Right lung (tissue), 10 donors: ENCODE data around the gene ZNF225. TPM values are rescaled to one million over a fixed set of nuclear protein-coding genes. Genes with fewer than 3 reads are reported as not detected.
A peak's percentile ranks its signal among the peaks of the same experiment; 100 is the strongest.
"Not testable (repeated sequence)": the region's sequence is repeated elsewhere in the genome, so short reads cannot be mapped to it uniquely, and the experiment has no call there.

Source experiments
- DNase-seq, 2 donors: peaks; one replicate each; pipeline ENCODE4 v3.0.0-alpha.2; 2013
- long read RNA-seq, 8 donors: transcript quantifications; one replicate each; lab custom pipeline, GENCODE V29; 2026
- polyA plus RNA-seq, 5 donors: library from polyadenylated mRNA; unstranded; fragments of 120-200 nt; gene quantifications; one replicate each; pipeline versions ENCODE4 v1.2.1 to v1.2.3, GENCODE V29; 2013; ENCODE audit warnings: inconsistent platforms in 1 of 5, low replicate concordance in 1 of 5; ENCODE audit not compliant: insufficient read length in 5 of 5, insufficient read depth in 1 of 5

ZNF225 gene
- 10 to 100 TPM in 4 of 5 donors, 1 to 10 TPM in 1; 7.1 to 14.7 (median 12.4) TPM for polyA plus RNA-seq
- long read RNA-seq, donor 1, full-length matches to known transcripts = 2 of 2 reads
- long read RNA-seq, donor 1, partial matches to known transcripts = 0 of 2 reads
- long read RNA-seq, donor 1, other reads (novel, unspliced or antisense) = 0 of 2 reads
- long read RNA-seq, donor 2, full-length matches to known transcripts = 1 of 1 reads
- long read RNA-seq, donor 2, partial matches to known transcripts = 0 of 1 reads
- long read RNA-seq, donor 2, other reads (novel, unspliced or antisense) = 0 of 1 reads
- long read RNA-seq, donor 3, partial matches to known transcripts = 0 of 1 reads
- long read RNA-seq, donor 3, other reads (novel, unspliced or antisense) = 0 of 1 reads
- long read RNA-seq, donor 4 = 0 reads
- long read RNA-seq, donor 5, full-length matches to known transcripts = 4 of 4 reads
- long read RNA-seq, donor 5, partial matches to known transcripts = 0 of 4 reads
- long read RNA-seq, donor 5, other reads (novel, unspliced or antisense) = 0 of 4 reads
- long read RNA-seq, donor 6, full-length matches to known transcripts = 2 of 2 reads
- long read RNA-seq, donor 6, partial matches to known transcripts = 0 of 2 reads
- long read RNA-seq, donor 6, other reads (novel, unspliced or antisense) = 0 of 2 reads
- long read RNA-seq, donor 7, full-length matches to known transcripts = 1 of 1 reads
- long read RNA-seq, donor 7, partial matches to known transcripts = 0 of 1 reads
- long read RNA-seq, donor 7, other reads (novel, unspliced or antisense) = 0 of 1 reads
- long read RNA-seq, donor 8, partial matches to known transcripts = 0 of 1 reads
- long read RNA-seq, donor 8, other reads (novel, unspliced or antisense) = 0 of 1 reads

DNA sequence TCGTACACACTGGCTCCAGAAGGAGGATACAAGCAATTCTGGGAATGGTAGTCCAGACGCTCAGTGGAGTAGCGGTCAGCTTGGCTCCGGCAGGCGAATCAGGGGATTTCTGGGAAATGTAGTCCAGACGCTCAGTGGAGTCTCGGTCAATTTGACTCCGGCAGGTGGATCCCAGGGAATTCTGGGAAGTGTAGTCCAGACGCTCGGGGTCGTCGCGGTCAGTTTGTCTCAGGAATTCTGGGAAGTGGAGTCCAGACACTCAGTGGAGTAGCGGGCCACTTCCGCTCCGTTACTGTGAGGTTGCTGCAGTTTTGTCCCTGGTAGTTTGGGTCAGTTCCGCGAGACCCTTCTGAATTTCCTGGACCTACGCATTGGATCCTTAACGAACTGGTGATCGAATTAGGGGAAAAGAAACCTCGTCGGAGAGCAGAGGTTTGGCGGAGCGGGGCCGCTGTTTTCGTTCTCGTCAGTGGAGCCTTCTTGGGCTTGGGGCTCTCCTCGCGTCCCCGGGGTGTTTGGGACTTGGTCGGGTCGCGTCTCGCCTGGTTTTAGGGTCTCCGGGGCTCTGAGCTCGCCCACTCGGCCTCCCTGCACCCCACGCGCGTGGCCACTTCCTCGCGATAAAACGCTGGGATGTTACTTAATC lies at the start of gene ZNF225:
Gene ZNF225 (plus strand): TSS at position 262 of the 646 bp plus-strand sequence. CDS start 2,429 bp downstream, outside the sequence.
- DNase-seq = peak; percentile 97

DNA sequence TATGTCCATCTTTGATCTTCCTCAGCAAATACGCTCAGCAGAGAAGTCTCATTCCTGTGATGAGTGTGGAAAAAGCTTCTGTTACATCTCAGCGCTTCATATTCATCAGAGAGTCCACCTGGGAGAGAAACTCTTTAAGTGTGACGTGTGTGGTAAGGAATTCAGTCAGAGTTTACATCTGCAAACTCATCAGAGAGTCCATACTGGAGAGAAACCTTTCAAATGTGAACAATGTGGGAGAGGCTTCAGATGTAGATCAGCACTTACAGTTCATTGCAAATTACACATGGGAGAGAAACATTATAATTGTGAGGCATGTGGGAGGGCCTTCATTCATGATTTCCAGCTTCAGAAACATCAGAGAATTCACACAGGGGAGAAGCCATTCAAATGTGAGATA lies 46.9 kb upstream of the ZNF225 start:
- no peak for DNase-seq

DNA sequence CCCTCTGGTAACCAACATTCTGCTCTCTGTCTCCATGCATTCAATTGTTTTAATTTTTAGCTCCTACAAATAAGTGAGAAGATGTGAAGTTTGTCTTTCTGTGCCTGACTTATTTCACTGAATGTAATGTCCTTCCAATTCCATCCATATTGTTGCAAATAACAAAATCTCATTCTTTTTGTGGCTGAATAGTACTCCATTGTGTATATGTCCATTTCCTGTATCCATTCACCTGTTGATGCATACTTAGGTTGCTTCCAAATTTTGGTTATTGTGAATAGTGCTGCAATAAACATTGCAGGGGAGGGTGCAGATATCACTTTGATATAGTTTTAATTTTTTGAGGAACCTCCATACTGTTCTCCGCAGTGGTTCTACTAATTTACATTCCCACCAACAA lies 43.8 kb upstream of the ZNF225 start:
- no peak for DNase-seq

DNA sequence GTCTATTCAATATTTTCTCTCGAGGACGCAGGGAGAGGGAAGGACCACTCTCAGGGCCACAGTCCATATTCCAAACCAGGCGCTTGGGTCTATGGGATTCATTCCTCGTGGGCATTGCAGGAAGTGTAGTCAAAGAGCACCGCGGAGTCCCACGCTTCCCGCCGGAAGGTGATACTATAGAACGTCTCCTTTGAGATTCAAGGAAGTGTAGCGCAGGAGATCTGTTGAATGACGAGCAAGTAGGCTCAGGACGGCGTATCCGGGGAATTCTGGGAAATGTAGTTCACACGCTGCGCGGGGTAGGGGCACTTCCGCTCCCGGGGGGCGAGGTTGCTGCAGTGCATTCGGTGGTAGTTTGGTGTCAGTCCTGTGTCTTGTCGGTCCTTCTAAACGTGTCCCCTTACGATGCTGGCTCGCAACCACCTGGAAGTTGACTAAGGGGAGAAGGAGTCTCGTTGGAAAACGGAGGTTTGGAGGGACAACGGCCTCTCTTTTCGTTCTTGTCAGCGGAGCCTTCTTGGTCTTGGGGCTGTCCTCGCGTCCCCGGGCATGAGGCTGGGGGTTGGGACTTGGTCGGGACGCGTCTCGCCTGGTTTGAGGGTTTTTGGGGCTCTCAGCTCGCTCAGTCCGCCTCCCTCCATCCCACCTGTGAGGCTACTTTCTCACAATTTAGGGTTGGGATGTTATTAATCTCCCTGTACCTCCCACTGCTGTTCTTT lies 41.2 kb upstream of the ZNF225 start, which contains the start of gene ZNF284:
Gene ZNF284 (plus strand): TSS at position 336 of the 719 bp plus-strand sequence. CDS start 4,231 bp downstream, outside the sequence.
- peak; percentile 91 for DNase-seq

DNA sequence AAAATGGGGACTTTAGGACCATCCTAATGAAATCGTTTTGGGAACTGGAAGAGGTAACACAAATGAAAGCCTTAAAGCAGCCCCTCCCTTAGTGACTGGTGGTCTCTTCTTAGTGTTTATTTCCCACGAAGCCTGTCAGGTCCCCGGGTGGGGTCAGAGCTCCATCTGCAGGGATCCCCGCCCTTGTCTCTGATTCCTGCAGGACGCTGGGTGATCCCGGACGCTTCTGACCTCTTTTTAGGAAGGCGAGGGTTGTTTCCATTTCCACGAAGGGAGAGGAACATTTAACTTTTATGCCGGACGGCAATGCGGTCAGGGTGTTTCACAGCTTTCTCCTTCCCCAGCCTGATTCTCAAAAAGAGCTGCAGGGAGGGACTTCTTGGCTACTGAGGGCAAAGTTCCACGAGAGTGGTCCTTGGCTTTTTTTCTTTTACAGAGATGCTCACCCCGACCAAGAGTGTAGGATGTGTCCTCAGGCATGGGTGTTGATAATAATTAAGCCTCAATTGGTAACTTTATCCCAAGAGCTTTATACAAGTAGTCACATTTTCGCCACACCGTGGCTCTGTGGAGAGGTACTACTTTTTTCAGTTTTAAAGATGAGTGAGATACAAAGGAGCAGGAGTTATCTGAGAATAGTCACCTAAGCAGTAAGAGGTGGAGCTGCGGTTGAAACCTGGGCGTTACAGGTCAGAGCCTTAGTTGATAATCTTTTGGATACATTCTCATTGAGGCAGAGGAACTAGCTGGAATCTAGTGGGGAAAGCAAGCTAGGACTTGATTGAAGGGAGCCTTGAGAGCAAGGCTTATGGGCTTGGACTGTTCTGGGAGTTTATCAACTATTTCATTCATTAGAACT lies 40.4 kb upstream of the ZNF225 start:
- no peak for DNase-seq

DNA sequence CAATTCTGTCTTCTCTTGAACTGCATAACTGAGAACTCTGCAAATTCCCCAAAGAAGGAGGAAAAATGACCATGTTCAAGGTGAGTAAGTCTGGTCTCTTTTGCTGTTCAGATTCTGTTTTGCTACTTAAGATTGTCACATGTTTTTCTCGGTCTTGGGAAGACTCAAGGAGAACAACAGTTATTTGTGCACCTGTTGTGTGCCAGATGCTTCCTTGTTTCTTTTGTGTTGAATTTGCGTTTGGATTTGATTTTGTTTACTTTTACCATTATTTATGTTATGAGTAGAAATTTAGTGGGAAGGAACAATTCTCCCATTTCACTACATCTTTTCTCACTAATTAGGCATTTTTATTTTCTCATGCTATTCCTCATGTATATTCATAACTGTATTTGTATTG lies 36.9 kb upstream of the ZNF225 start:
- no peak for DNase-seq

DNA sequence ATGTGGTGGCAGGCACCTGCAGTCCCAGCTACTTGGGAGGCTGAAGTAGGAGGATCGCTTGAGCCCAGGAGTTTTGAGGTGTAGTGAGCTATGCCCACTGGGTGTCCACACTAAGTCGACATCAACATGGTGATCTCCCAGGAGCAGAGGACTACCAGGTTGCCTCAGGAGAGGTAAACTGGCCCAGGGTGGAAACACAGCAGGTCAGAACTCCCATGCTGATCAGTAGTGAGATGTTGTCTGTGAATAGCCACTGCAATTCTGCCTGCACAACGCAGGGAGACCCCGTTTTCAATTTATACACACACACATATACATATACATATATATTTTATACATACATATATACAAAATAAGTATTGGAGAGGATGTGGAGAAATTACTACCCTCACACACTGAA lies 21.1 kb upstream of the ZNF225 start:
- no peak for DNase-seq

DNA sequence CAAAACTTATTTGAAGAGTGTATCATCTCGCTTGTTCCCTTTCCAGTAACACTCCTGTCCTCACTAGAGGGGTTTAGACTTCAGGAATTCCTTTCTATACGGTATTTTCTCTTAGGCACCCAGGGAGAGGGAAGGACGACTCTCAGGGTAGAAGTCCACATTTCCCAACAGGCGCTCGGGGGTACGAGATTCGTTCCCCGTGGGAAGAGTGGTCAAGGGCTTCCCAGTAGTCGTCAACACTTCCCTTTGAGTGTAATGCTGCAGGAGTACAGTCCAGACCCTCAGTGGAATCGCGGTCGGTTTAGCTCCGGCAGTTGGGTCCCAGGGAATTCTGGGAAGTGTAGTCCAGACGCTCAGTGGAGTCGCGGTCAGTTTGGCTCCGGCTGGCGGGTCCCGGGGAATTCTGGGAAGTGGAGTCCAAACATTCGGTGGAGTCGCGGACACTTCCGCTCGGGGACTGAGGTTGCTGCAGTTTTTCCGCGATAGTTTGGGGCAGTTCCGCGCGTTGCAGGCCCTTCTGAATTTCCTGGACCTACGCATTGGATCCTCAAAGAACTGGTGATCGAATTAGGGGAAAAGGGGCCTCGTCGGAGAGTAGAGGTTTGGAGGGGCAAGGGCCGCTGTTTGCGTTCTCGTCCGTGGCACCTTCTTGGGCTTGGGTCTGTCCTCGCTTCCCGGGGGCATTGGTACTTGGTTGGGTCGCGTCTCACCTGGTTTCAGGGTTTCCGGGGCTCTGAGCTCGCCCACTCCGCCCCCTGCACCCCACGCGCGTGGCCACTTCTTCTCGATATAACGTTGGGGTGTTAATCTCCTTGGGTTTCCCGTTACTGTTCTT lies 19.1 kb upstream of the ZNF225 start, which contains the start of gene ZNF224:
Gene ZNF224 (plus strand): TSS at position 431 of the 835 bp plus-strand sequence. CDS start 3,513 bp downstream, outside the sequence.
- DNase-seq = peak; percentile 90 to 91

DNA sequence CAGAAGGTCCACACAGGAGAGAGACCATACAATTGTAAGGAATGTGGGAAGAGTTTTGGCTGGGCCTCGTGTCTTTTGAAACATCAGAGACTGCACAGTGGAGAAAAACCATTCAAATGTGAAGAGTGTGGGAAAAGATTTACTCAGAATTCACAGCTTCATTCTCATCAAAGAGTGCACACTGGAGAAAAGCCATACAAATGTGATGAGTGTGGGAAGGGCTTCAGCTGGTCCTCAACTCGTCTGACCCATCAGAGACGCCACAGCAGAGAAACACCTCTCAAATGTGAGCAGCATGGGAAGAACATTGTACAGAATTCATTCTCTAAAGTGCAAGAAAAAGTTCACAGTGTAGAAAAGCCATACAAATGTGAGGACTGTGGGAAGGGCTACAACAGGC lies 5.4 kb upstream of the ZNF225 start:
- DNase-seq = no peak

DNA sequence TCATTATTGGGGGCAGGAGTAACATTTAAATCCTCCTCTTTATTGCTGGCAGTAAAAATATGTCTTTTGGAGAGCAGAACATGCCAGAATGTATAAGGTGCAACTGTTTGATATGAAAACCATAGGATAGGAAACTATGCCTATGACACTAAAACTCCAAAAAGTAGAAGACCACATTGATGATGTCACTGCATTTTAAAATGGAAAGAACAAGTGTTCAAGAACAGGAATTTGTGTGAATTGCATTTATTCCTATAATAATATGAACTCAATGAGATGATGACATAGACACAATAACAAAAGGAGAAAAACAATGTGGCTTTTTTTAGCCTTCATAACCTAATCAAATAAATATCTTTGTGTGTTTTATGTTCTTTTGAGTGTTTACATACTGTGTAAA lies 3.7 kb upstream of the ZNF225 start:
- DNase-seq = no peak

DNA sequence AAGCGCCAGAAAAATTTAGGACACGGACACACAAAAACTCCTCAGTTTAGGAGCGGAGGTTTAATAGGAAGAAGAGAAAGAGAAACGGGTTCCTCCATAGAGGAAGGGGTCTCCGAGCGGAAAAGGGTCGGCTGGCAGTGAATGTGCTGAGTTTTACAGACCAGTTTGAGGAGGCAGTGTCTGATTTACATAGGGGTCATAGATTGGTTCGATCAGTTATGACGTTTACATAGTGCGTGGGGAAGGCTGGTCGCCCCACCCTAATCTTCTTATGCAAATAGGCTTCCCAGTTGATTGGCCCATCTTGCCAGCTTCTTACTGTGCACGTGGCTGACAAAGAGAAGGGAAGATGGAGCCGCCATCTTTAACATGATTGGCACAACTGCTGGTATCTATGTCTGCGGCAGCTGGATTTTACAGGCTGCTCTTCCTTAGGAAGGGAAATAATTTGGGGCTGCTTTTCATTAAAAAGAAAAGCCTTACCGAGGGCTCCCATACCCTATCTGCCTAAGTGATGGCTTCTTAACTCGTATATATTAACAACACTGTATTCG lies 1.2 kb upstream of the ZNF225 start:
- peak in 1 of 2 donors; percentile 23 for DNase-seq

DNA sequence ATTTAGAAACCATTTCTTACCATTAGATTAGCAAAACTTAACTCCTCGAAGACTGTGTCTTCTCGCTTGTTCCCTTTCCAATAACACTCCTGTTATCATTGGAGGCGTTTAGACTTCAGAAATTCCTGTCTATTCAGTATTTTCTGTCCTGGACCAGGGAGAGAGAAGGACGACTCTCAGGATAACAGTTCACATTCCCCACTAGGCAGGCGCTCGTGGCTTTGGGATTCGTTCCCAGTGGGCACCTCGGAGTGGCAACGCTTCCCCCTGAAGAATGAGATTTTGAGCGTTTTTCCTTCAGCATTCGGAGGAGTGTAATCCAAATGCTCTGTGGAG lies 429 bp upstream of the ZNF225 start:
- DNase-seq = no peak

DNA sequence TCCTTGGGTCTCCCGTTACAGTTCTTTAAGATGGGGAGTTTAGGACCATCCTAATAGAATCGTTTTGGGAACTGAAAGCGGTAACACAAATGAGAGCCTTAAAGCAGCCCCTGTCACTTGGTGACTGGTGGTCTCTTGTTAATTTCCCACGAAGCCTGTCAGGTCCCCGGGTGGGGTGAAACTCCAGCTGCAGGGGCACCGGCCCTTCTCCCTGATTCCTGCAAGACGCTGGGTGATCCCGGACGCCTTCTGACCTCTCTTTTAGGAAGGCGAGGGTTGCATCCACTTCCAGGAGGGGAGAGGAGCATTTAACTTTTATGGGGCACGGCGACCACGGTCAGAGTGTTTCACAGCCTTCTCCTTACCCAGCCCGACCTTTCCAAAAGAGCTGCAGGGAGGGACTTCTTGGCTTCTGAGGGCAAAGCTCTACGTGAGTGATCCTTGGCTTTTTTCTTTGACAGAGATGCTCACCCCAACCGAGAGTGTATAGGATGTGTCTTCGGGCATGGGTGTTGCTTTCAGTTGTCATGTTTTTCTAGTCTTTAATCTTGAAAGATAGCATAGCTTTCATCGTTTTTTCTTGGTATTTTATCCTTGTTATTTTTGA lies 688 bp downstream of the ZNF225 start:
- peak in 1 of 2 donors; percentile 5 for DNase-seq

DNA sequence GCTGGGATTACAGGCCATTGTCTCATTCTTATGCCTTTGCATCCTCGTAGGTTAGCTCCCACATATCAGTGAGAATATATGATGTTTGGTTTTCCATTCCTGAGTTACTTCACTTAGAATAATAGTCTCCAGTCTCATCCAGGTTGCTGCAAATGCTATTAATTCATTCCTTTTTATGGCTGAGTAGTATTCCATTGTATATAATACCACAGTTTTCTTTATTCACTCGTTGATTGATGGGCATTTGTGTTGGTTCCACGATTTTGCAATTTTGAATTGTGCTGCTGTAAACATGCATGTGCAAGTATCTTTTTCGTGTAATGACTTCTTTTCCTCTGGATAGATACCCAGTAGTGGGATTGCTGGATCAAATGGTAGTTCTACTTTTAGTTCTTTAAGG lies 8.0 kb downstream of the ZNF225 start:
- DNase-seq = not testable (repeated sequence)

DNA sequence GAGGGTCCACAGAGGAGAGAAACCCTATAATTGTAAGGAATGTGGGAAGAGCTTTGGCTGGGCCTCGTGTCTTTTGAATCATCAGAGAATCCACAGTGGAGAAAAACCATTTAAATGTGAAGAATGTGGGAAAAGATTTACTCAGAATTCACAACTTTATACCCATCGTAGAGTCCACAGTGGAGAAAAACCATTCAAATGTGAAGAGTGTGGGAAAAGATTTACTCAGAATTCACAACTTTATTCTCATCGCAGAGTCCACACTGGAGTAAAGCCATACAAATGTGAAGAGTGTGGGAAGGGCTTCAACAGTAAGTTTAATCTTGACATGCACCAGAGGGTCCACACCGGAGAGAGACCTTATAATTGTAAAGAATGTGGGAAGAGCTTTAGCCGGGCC lies 18.8 kb downstream of the ZNF225 start:
- no peak for DNase-seq

DNA sequence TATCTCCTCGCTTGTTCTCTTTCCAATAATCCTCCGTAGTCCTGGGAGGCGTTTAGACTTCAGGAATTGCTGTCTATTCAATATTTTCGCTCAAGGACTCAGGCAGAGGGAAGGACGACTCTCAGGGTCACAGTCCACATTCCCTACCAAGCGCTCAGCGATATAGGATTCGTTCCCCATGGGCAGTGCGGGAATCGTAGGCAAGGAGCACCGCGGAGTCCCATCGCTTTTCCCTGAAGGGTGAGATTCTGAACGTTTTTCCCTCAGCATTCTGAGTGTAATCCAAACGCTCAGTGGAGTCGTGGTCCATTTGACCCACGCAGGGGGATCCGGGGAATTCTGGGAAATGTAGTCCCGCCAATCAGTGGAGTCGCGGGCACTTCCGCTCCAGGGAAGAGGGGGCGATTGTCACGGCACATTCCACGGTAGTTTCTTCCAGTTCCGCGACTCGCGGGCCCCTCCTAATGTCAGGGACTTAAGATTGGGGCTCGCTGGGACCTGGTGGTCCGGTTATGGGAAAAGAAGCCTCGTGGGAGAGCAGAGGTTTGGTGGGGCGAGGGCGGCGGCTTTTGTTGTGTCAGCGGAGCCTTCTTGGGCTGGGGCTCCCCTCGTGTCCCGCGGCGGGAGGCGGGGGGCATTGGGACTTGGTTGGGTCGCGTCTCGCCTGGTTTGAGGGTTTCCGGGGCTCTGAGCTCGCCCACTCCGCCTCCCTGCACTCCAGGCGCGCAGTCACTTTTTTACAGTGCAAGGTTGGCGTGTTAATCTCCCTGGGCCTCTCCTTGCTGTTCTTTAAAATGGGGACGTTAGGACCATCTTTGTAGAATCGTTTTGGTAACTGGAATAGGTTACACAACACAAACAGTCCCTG lies 28.2 kb downstream of the ZNF225 start, which contains the start of gene ZNF234:
Gene ZNF234 (plus strand): TSS at position 364 of the 868 bp plus-strand sequence. CDS start 3,079 bp downstream, outside the sequence.
- peak; percentile 87 to 88 for DNase-seq

DNA sequence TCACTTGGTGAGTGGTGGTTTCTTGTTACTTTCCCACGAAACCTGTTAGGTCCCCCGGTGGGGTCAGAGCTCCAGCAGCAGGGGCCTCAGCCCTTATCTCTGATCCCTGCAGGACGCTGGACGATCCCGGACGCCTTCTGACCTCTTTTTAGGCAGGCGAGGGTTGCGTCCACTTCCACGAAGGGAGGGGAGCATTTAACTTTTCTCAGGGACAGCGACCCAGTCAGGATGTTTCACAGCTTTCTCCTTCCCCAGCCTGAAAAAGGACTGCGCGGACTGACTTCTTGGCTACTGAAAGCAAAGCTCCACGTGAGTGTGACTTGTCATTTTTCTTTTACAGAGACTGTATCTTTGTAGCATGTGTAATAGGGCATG lies 28.8 kb downstream of the ZNF225 start:
- no peak for DNase-seq
